KOPT-K1 (cell line): Measurements from ENCODE around the gene MAD1L1.

Experiments
- H3K27ac ChIP-seq: fragments of 200-600 bp; sonication (generic); 2 replicates; pipeline ENCODE4 v1.5.1; 2016; ENCODE audit warnings: antibody characterized with exemption, mild to moderate bottlenecking, low read depth, low read length; ENCODE audit not compliant: poor library complexity, severe bottlenecking
- H3K36me3 ChIP-seq: fragments of 200-600 bp; sonication (generic); 2 replicates; pipeline ENCODE4 v1.5.1; 2017; ENCODE audit warnings: antibody characterized with exemption, mild to moderate bottlenecking, low read length, moderate library complexity; ENCODE audit not compliant: insufficient read depth
- H3K9me3 ChIP-seq: fragments of 200-600 bp; sonication (generic); 2 replicates; pipeline ENCODE4 v1.5.1; 2017; ENCODE audit warnings: antibody characterized with exemption, low read length, mild to moderate bottlenecking; ENCODE audit not compliant: insufficient read depth, poor library complexity, severe bottlenecking

MAD1L1 gene

DNA sequence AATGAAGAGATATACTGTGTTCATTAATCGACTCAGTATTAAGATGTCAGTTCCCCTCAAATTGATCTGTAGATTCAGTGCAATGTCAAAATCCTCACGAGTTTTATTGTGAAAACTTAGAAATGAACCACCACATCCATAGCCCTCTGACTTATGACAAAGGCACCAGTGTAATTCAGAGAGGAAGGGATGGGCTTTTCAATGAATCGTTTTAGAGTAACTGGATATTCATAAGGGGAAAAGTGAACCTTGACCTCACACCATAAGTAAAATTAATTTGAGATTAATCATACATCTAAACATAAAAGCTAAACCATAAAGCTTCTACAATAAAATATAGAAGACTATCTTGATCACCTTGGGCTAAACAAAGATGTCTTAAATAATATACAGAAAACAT, 434.6 kb downstream of the MAD1L1 start:
- no peaks in the 10 kb centered on the region for H3K36me3 ChIP-seq
- H3K27ac ChIP-seq, result no peak overlapping the region
- H3K9me3 ChIP-seq, result peaks cover 27% of the 10 kb centered on the region

DNA sequence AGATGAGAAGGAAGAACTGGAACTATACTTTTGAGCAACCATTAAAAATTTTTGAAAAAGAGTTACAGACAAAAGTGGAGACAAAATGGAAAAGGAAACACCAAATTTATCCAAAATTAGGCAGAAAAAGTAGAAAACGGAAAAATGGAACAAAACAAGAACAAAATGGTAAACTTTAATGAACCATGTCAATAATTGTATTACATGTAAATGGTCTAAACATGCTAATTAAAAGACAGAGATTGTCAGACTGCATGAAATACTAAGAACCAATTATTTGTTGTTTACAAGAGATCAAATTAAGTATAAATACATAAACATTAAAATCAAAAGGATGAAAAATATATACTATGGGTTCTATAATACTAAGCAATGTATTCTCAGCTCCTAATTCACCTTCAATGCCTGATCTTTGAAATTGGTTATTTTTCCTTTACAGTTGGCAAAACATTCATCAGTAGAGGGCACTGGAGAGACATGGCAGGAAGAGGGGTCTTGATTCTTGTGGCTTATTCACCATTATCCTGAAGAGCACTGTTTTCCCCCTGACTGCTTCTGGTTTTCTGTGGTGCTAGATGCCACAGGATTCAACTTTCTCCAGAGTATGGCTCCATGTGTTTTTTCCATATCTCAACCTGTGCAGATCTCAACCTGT, 437.7 kb downstream of the MAD1L1 start:
- peaks cover 27% of the 10 kb centered on the region for H3K9me3 ChIP-seq
- no peak overlapping the region for H3K27ac ChIP-seq
- no peaks in the 10 kb centered on the region for H3K36me3 ChIP-seq

DNA sequence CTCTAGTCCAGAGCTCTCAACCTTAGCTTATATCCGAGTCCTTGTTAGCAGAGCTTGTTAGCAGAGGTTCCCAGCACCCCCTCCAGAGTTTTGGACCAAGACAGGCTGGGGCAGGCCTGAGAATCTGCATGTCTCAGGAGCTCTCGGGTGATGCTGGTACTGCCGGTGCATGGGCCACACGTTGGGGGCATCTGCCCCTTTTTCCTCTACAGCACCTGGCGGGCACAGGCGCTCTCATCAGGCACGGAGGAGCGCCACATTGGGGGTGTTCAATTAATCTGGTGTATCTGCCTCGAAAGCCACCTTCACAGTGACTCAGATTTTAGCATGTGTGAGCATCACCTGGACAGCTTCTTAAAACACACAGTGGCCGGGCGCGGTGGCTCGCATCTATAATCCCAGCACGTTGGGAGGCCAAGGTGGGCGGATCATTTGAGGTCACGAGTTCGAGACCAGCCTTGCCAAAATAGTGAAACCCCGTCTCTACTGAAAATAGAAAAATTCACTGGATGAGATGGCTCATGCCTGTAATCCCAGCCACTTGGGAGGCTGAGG, 445.0 kb downstream of the MAD1L1 start:
- H3K36me3 ChIP-seq, result no peaks in the 10 kb centered on the region
- H3K27ac ChIP-seq, result no peak overlapping the region
- peaks cover 14% of the 10 kb centered on the region for H3K9me3 ChIP-seq

DNA sequence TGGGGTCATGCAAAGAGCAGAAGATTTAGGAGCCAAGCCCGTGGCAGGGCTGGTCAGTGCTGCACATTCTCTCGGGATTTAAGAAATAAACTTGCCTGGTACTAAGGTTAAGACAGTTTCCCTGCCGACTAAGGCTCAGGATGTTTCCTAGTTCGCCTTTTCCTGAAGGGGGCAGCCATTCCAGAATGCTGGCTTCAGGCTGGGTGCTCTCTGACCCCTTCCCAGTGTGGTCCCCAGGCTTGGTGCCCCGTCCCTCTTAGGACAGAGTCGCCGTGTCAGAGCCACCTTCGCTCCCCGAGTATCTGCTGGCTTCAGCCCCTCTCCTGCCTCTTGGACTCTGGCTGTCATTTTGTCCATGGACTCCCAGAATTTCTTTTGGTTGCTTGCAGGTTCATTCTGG, 445.5 kb downstream of the MAD1L1 start:
- Histone ChIP-seq H3K36me3 (no peaks in the 10 kb centered on the region), H3K27ac (no peak overlapping the region), H3K9me3 (peaks cover 14% of the 10 kb centered on the region)

DNA sequence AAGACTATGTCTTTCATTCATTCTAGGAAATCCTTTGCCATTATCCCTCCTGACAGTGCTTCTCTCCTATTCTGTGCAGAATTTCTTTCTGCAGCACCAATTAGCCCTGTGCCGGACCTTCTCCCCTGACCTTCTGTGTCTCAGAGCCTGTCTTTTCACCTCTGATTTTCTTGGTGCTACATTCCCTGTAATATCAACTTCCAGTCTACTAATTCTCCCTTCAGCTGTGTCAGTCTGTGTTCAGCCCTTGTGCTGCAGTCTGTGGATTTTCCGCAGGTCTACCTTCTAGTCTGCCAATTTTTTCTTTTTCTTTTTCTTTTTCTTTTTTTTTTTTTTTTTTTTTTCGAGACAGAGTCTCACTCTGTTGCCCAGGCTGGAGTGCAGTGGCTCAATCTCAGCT, 446.9 kb downstream of the MAD1L1 start:
- H3K9me3 ChIP-seq, result peaks cover 14% of the 10 kb centered on the region
- no peaks in the 10 kb centered on the region for H3K36me3 ChIP-seq
- no peak overlapping the region for H3K27ac ChIP-seq

DNA sequence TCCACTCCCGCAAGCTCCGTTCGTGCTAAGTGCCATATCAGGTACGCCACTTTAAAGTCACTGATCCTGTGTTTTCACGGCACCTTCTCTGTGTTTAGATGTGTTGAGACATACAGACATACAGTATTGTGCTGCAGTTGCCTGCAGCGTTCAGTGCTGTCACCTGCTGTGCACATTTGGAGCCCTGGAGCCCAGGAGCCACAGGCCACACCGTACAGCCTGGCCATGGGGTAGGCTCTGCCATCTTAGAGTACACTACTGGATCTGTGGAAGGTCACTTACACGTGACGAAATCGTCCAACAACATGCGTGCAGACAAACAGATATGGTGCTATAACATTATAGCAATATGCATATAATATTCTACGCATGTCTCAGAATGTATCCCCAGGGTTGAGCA, 451.4 kb downstream of the MAD1L1 start:
- no peak overlapping the region for H3K27ac ChIP-seq
- no peaks in the 10 kb centered on the region for H3K36me3 ChIP-seq
- H3K9me3 ChIP-seq, result peaks cover 30% of the 10 kb centered on the region

DNA sequence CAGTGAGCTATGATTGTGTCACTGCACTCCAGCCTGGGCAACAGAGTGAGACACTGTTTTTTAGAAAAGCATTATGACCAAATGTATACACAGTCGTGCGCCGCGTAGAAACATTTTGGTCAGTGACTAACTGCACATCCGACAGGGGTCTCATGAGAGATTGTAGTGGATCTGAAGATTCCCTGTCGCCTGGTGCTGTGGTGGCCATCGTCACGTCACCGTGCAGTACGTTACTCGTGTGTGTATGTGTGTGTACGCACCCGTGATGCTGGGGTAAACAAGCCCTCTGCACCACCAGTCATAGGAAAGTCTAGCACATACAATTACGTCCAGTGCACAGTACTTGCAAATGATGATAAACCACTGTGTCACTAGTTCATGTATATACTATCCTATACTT, 453.3 kb downstream of the MAD1L1 start:
- no peaks in the 10 kb centered on the region for H3K36me3 ChIP-seq
- H3K9me3 ChIP-seq, result peaks cover 25% of the 10 kb centered on the region
- no peak overlapping the region for H3K27ac ChIP-seq

DNA sequence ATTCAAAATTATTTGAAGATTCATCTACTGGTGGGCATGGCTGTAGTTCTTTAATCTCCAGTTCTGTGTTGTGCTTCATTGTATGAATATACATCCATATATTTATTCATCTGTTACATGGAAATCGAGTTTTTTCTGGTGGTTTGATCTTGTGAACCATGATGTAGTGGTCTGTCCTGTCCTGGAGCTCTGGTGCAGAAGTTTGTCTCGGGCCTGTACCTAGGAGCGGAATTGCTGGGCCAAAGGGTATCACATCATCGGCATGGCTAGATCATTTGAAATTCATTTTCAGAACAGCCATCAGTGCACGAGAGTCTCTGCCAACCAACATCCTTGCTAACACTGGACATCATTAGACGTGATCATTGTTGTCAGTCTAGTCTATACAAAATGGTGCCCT, 455.6 kb downstream of the MAD1L1 start:
- Histone ChIP-seq H3K27ac (no peak overlapping the region), H3K36me3 (no peaks in the 10 kb centered on the region), H3K9me3 (peaks cover 29% of the 10 kb centered on the region)

DNA sequence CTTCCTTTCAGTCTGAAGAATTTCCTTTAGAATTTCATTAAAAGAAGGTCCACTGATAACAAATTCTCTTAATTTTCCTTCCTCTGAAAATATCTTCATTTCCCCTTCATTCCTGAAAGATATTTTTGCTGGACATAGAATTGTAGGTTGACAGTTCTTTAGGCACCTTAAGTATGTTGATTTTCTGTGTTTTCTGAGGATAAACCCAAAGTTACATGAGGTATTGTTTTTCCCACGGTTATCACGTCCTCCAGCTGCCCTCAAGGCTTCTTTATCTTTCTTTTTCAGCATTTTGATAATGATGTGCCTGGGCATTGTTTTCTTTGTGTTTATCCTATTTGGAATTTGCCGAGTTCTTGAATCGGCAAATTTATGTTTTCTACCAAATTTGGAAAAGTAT, 457.4 kb downstream of the MAD1L1 start:
- H3K36me3 ChIP-seq, result no peaks in the 10 kb centered on the region

DNA sequence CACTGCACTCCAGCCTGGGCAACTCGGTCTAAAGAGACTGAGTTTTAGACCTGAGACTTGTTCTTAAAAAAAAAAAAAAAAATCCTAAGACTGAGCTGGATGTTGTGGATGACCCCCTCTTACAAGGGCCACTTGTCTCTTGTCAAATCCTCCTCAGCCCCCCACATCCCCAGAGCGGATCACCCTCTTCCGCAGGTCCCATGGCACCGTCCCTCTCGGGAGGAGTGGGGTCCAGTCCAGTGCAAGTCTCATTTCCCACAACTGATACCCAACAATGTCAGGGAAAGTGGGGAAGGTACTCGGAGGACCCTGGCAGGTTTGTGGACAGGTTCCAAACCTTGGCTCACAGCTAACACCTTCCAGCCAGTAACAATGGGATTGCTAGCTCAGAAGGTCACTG, 462.4 kb downstream of the MAD1L1 start:
- no peaks in the 10 kb centered on the region for H3K36me3 ChIP-seq
- H3K9me3 ChIP-seq, result peaks cover 5% of the 10 kb centered on the region
- no peak overlapping the region for H3K27ac ChIP-seq

More for the DNA sequence above, 457.4 kb downstream of the MAD1L1 start:
- no peak overlapping the region for H3K27ac ChIP-seq
- peaks cover 29% of the 10 kb centered on the region for H3K9me3 ChIP-seq

DNA sequence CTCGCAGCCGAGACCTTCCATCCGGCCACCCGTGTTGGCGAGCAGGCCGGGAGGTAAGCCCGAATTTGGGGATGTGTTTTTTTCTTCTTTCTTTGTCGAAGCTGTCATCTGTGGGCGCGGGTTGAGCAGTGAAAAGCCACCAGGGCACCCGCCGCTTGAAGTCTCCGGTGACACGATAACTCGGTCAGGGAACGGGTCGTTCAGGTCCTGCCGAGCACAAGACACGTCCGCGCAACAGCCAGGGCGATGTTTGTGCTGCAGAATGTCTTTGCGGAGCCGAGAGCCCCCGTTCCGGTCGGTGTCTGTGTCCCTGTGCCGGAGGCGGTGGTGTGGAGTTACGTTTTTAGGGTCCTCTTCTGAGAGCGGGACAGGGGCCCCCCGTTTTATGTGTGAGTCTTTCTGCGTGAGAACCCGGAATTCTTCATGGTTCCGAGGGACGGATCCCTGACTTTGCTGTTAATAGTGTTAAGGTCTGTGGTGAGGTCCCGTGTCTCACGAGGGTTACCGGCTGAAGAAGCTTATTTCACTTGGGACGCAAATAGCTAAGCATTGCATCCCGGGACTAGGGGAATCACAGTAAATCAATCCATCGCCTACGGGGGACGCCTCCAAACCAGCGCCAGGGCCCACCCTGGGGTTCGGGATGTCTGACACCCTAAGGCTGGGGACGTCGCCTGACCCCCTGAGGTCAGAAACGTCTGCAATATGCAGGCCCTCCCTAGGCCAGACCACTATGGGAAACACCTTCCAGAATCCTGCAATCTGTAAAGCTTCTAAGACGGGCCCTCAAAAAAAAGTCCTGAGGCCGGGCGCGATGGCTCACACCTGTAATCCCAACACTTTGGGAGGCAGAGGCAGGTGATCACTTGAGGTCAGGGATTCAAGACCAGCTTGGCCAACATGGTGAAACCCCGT, 463.2 kb downstream of the MAD1L1 start:
- Histone ChIP-seq H3K27ac (no peak overlapping the region), H3K36me3 (no peaks in the 10 kb centered on the region), H3K9me3 (peaks cover 9% of the 10 kb centered on the region)

DNA sequence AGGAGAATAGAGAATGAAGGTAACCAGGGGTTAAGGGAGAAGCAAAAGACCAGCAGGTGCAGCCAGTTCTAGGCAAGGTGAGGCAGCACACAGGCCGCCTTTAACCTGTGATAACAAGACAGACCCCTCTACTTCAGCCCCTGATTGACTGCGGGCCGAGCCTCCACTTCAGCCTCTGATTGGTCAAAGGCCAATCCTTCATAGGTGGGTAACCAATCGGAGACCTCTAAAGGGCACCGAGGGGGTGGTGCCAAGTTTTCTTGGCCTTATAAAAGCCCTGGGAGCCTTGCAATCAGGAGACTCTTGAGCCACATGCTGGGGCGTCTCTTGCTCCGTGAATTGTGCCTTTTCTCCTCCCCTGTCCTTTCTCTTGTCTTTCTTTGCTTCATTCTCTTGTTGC, 463.9 kb downstream of the MAD1L1 start:
- Histone ChIP-seq H3K27ac (no peak overlapping the region), H3K9me3 (peaks cover 14% of the 10 kb centered on the region), H3K36me3 (no peaks in the 10 kb centered on the region)

DNA sequence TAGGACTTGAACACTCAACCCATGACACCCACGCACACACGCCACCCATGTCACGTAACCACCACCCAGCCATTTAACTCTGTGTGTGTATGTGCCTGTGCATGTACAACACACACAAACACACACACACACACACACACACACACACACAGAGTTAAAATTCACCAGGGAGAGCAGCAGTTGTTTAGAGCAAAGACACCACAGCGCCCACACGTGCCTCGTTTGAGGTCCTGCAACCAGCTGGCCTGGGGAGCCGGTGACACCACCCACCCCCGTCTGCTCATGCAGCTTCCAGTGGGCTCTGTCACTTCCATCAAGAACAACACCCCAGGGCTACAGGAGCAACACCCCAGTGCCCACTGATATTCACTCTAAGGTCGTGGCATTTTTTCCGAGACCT, 465.2 kb downstream of the MAD1L1 start:
- H3K27ac ChIP-seq, result no peak overlapping the region
- H3K9me3 ChIP-seq, result peaks cover 25% of the 10 kb centered on the region

More for the DNA sequence above, 465.2 kb downstream of the MAD1L1 start:
- H3K36me3 ChIP-seq, result no peaks in the 10 kb centered on the region
